ENCODE measurements around the gene ZNG1A. TPM values are rescaled to one million over a fixed set of nuclear protein-coding genes. Genes with fewer than 3 reads are reported as not detected.
"Not testable (repeated sequence)": the region's sequence is repeated elsewhere in the genome, so short reads cannot be mapped to it uniquely, and the experiment has no call there.

ZNG1A gene
- total and polyA plus RNA-seq, 2 experiments from 2014 or later: 70.3 to 180 TPM

GRCh38 chr9:73076-73899 is 105.6 kb downstream of the ZNG1A start:
- Mint-ChIP-seq H3K4me3 (peak overlapping the region; percentile 66), H3K27me3 (ENCODE audit: insufficient read depth, low read depth, poor library complexity) (peaks cover 26% of the 10 kb centered on the region)
- not testable (repeated sequence) for H3K36me3 ChIP-seq (ENCODE audit: insufficient read depth); H3K4me1 ChIP-seq (ENCODE audit: insufficient read depth); H2AFZ ChIP-seq; H3K4me1 Mint-ChIP-seq; H3K36me3 Mint-ChIP-seq (ENCODE audit: low read depth); H4K20me1 ChIP-seq (replicated peaks; ENCODE audit: insufficient read depth); H3K9me3 Mint-ChIP-seq; H3F3A ChIP-seq (replicated peaks; ENCODE audit: low read depth); H3K27ac Mint-ChIP-seq; H3K27ac ChIP-seq (ENCODE audit: low read depth); H3K9me2 ChIP-seq (ENCODE audit: insufficient read depth); H3K79me2 ChIP-seq (replicated peaks; ENCODE audit: insufficient read depth)
- peak; percentile 86 for TF ChIP-seq EZH2 (IDR thresholded peaks at IDR 0.05; ENCODE audit: low read depth, unreplicated experiment)
- 0 out of 4 replicates have a peak, but pooled peaks of 1 of the 2 experiments have one; percentile 11 for TF ChIP-seq CTCF (conservative IDR thresholded peaks at IDR 0.05; ENCODE audit: low read depth in 2 of 2)
- TF ChIP-seq EZH2phosphoT487 (IDR thresholded peaks at IDR 0.05; ENCODE audit: unreplicated experiment): peak; percentile 63
- DNase-seq (ENCODE audit: low spot score) (peak; percentile 46), ATAC-seq (peak; percentile 80)
- H3K4me3 ChIP-seq: peak overlapping the region; percentile 60
- H3K4me2 ChIP-seq: peak overlapping the region; percentile 81
- peaks cover 67% of the 10 kb centered on the region for H3K27me3 ChIP-seq (ENCODE audit: insufficient read depth)

Other genes with a start within 250 kb of the ZNG1A start
- gene WASHC1, start 149.6 kb downstream of the ZNG1A start, total RNA-seq (2014; rRNA removed; shearing (Covaris generic)): 4.6 and 4.9 TPM in 2 replicates
- gene WASHC1, start 149.6 kb downstream of the ZNG1A start, polyA plus RNA-seq (2016; fragmentation: Nextera tagmentation; extraction: Ambion mirVana): 10.0 and 11.4 TPM in 2 replicates
- gene FOXD4, start 60.6 kb downstream of the ZNG1A start, total RNA-seq (2014; rRNA removed; shearing (Covaris generic)): 0.31 TPM in 1 of 2 replicates, not detected in the other
- gene FOXD4, start 60.6 kb downstream of the ZNG1A start, polyA plus RNA-seq (2016; fragmentation: Nextera tagmentation; extraction: Ambion mirVana): not detected in 2 replicates
- gene DOCK8, start 35.8 kb upstream of the ZNG1A start, total RNA-seq (2014; rRNA removed; shearing (Covaris generic)): 0.50 and 0.94 TPM in 2 replicates
- 1.2 and 2.6 TPM in 2 replicates for gene DOCK8, start 35.8 kb upstream of the ZNG1A start, polyA plus RNA-seq (2016; fragmentation: Nextera tagmentation; extraction: Ambion mirVana)